ENCODE data around the gene ZHX3.

The ZHX3 gene

DNA sequence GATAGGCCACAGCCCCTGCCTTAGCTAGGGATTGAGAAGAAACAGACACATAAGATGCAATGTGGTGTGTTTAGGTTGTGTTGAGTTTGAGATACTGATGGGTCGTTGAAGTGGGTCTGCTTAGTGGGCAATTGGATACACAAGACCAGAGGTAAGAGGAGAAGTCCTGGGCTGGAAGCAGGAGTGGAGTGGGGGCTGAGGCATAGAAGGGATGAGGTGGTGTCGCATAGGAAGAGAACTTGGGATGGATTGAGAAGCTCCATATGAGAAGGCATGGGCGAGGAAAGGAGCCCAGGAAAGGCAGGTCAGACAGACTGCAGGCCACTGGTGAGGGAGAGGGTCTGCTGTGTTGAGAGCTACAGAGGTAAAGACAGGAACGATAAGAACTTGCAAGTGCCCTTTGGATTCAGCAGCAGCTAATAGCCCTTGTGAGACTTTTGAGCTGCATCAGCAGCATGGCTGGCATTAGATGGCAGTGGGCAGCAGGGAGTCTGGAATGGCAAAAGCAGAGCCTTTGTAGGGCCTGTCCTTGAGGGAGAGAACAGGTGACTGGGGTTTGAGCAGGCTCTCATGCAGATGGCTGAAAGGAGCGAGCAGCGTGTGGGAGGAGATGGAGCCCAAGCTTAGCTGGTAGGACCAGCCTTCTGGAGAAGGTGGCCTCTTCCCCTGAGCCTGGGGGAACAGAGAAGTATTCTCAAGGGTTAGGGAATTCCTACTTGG is 147.0 kb downstream of the ZHX3 start:
- no peak for DNase-seq (ENCODE audit: low spot score)

DNA sequence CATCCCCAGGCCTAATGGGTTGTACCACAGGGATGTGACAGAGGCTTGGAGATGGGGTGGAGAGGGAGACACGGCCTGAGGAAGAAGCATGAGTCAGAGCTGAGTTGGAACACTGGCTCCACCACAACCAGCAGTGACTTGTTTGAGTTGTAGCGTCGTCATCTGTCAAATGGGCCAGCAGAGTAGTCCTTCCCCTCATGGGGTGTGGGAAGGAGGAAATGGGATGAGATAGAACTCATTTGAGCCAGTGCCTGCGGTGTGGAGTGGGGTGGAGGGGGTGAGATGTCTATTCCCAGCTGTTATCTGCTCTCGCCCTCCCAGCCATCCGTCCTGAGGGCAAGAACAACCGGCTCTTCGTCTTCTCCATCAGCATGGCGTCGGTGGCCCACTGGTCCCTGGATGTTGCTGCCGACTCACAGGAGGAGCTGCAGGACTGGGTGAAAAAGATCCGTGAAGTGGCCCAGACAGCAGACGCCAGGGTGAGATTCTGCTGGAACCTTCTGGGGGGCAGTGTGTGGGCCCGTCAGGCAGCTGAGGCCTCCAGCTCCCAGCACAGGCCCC is 147.7 kb downstream of the ZHX3 start:
- peak; percentile 41 for DNase-seq (ENCODE audit: low spot score)

DNA sequence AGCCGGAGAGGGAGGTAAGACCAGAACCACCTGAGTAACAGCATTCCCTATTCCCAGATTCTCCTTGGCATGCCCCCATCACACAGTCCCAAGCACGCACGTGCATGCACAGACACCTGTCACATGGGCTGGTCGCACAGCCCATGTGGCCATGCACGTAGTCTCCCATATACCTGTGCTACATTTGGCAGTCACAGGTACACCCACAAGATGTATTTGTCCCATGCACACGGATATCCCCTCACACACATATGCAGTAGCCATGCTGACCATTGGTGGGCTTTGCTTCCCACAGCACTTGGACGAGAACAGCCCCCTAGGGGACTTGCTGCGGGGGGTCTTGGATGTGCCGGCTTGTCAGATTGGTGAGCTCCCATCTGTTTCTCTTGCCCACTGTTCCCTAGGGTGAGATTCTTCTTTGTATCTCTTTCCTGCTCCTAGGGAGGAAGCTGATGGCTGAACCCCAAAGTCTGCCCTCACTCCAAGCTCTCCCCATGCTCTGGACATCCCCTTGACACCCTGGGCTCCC is 148.3 kb downstream of the ZHX3 start:
- no peak for DNase-seq (ENCODE audit: low spot score)

DNA sequence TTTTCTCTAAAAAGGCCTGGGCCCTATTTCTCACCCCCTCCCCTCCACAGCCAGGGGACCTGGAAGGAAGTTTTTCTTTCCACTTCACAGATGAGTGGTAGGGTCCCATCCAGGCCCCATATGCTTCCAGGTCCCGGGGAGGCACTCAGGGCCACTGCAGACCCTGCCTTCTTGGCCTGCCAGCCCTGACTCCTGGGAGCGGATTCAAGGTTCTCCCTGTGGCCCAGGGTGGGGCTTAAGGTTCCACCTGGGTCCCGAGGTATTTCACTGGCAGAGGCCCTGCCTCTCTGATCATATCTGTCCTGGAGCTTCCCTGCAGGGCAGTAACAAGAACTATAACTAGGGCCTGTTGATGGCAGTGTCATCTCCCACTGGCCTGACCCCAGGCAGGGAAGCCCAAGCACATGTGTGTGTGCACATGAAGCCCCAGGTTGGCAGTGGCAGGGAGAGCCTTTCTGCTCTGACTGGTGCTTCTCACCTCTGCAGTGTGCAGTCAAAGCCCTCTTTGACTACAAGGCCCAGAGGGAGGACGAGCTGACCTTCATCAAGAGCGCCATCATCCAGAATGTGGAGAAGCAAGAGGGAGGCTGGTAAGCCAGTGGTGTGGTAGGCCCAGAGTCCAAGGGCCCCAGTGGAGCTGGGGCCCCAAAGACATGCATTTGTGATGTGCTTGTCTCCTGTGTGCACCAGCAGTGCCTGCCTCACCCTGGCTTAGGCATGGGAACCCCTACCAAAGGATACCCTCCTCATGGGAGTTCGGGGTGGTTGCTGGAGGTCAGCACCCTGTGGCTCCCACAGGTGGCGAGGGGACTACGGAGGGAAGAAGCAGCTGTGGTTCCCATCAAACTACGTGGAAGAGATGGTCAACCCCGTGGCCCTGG is 149.0 kb downstream of the ZHX3 start:
- no peak for DNase-seq (ENCODE audit: low spot score)

DNA sequence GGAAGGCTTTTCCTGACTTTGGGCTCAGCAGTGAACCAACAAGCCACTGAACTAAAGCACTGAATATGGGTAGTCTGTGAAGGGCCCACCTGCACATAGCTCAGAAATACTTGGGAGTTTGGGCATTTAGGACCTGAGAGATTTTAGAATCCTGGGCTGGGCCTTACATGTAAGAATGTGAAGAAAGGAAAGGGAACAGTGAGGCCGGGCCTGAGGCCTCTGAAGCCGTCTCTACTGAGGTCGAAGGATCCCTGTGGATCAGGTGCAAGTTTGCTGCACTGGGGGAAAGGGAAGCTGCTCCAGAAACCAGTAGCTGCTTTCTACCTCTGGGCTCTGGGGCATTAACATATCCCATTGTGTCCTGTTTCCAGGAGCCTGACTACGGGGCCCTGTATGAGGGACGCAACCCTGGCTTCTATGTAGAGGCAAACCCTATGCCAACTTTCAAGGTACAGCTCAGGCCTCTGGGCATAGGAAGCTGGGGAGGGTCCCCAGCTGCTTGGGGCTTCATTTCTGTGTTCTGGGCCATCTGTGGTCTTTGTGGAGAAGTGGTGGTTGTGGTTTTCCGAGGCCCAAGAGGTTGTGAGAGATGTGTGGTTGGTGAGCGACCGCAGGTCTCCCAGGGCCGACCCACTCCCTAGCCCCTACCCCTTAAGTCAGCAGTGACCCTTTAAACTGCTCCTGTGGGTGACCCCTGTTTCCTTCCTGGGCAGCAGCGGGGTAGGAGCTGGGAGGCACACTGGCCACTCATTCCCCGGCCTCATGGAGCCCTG is 149.9 kb downstream of the ZHX3 start:
- no peak for DNase-seq (ENCODE audit: low spot score)

DNA sequence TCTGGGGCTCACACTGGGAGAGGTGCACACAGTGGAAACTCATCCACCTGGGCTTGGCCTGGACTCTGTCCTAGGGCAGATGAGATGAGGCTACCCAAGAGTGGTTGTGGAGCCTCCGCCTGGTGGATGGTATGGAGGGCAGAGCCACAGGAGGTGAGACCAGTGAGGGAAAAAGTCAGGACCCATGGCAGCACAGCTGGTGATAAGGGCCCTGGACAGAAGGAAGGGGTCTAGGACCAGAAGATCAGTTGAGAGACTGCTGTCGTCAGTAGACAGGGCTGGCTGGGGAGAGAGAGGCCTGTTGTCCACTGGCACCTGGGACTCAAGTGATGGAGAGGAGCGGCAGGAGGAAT is 150.4 kb downstream of the ZHX3 start:
- DNase-seq (ENCODE audit: low spot score), result no peak

DNA sequence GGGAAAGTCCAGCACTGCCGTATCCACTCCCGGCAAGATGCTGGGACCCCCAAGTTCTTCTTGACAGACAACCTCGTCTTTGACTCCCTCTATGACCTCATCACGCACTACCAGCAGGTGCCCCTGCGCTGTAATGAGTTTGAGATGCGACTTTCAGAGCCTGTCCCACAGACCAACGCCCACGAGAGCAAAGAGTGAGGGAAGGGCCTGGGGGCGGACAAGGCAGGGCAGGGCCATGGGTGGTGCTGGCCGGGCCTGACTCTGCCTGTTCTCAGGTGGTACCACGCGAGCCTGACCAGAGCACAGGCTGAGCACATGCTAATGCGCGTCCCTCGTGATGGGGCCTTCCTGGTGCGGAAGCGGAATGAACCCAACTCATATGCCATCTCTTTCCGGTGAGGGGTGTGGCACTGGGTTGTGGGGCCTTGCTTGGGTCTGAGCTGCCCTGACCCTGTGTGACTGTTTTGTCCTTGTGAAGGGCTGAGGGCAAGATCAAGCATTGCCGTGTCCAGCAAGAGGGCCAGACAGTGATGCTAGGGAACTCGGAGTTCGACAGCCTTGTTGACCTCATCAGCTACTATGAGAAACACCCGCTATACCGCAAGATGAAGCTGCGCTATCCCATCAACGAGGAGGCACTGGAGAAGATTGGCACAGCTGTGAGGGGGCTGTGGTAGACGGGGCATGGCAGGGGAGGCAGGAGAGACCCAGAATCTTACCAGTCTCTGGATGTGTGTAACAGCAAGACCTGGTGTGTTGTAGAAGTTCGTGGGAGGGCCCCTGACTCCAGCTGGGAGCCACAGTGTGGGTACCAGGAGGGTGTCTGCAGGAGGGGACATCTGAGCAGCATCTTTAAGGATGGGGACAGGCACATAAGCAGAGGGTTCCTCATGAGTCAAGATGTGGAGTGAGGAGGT is 151.1 kb downstream of the ZHX3 start:
- no peak for DNase-seq (ENCODE audit: low spot score)

DNA sequence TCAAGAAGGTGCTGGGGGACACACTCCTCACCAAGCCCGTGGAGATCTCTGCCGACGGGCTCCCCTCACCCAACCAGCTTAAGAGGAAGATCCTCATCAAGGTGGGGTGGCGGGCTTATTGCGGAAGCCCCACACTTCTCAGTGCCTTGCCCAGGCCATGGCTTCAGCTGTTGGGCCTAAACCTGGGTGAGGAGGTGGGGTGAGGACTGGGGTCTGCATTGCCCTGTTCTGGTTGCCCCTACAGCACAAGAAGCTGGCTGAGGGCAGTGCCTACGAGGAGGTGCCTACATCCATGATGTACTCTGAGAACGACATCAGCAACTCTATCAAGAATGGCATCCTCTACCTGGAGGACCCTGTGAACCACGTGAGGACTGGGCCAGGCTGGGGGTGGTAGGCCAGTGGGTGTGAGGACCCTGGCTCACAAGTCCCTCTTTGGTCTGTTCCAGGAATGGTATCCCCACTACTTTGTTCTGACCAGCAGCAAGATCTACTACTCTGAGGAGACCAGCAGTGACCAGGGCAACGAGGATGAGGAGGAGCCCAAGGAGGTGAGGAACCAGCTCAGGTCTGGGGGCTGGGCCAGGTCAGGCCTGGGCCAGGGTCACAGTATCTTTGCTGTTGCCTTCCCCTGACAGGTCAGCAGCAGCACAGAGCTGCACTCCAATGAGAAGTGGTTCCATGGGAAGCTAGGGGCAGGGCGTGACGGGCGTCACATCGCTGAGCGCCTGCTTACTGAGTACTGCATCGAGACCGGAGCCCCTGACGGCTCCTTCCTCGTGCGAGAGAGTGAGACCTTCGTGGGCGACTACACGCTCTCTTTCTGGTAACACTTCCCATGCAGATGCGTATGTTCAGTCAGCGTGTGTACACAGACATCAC is 152.3 kb downstream of the ZHX3 start:
- DNase-seq (ENCODE audit: low spot score), result no peak

DNA sequence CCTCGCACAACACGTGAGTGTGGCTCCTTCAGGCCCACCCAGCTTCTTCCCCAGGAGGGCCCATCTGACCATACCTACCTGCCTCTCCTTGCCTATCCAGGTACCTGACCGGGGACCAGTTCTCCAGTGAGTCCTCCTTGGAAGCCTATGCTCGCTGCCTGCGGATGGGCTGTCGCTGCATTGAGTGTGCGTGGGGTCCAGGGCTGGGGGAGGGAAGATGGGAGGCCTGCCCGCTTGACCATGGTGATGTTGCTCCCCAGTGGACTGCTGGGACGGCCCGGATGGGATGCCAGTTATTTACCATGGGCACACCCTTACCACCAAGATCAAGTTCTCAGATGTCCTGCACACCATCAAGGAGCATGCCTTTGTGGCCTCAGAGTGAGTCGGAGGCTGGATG is 153.7 kb downstream of the ZHX3 start:
- DNase-seq (ENCODE audit: low spot score), result no peak

DNA sequence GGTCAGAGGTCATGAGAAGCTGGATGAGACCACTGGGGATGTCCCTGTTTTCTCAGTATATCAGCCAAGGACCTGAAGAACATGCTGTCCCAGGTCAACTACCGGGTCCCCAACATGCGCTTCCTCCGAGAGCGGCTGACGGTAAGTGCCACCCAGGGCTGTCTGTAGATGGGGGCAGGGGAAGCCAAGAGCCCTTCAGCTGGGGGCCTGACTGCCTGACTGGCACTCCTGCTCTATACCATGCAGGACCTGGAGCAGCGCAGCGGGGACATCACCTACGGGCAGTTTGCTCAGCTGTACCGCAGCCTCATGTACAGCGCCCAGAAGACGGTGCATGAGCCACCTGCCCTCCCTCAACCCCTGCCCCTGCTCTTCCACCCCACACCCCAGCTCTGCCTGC is 155.1 kb downstream of the ZHX3 start:
- no peak for DNase-seq (ENCODE audit: low spot score)

DNA sequence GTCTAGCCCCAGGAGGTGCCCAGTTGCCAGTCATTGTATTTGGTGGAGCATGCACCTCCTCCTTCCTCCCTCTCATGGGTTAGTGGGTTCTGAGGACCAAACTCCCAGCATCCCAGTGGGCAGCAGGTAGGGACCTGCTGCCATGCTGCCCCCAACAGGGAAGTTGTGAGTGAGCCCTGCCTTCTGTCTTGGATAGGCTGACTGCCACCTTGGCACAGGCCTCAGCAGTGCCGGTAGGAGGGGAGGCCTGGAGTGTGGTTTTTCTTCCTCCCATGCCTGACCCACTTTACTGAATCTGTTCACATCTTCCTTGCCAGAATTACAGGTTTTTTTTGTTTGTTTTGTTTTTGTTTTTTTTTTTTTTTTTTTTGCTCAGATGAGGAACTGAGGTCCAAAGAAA is 155.6 kb downstream of the ZHX3 start:
- DNase-seq (ENCODE audit: low spot score), result no peak

DNA sequence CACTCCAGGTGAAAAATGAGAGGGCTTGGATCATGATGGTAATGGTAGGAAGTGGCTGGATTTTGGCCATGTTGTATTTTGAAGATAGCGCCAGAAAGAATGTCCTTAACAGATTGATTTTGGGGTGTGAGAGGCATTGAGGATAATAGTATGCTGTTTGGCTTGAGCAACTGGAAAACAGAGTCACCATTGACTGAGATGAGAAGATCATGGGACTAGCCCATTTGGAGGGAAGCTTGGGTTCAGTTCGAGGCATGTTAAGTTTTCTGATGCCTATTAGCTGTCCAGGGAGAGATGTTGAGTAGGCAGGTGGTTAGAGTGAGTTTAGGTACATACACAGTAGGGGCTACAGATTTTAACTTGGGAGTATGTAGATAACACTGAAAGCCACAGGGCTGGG is 156.8 kb downstream of the ZHX3 start:
- no peak for DNase-seq (ENCODE audit: low spot score)

DNA sequence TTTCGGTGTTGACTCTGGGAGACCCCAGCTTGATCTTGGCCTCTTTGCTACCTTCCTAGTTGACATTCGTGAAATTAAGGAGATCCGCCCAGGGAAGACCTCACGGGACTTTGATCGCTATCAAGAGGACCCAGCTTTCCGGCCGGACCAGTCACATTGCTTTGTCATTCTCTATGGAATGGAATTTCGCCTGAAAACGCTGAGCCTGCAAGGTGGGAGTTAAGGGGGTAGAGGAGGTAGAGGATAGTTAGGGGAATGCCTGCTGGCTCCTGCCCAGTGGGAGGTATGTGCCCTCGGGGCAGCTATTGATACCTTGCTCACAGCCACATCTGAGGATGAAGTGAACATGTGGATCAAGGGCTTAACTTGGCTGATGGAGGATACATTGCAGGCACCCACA is 158.0 kb downstream of the ZHX3 start:
- DNase-seq (ENCODE audit: low spot score), result no peak

DNA sequence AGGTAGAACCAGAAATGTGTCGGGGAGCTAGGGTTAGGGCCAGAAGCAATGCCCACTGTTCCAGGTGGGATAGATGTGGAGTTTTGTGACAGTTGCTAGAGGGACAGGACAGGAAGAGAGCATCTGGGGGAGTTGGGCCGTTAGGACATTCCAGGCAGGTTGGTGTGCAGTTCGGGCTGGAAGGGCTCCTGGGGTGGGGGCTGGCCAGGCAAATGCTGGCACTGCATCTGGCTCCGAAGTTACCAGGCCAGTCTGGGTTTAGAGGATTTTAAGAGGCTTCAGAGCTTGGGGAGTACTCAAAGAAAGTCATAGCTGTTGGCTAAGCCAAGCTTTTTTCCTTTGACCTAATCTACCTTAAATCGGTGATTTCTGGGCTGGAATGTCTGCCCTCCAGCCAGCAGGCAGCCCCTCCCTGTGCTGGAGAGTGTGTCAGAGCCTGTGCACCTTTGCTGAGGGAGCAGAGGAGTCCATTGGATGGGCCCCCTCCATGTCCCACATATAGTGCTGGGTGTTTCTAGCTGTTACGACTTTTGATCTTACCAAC is 159.4 kb downstream of the ZHX3 start:
- no peak for DNase-seq (ENCODE audit: low spot score)

DNA sequence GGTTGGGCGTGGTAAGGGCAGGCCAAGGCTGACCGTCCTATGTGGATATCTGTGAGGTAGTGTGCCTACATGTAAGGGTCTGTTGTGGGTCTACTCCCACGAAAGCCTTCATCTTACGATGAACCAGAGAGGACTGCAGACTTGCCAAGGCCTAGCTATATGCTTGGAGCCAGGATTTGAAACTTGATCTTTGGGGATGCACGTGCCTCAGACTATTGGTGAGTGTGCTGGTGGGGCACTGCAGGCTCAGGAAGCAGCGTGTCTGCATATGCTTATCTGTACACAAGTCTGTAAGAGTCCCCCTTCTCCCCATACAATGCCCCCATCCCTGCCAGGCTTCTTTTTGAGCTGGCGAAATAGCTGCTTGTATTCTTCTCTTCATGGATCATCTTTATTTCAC is 162.3 kb downstream of the ZHX3 start:
- no peak for DNase-seq (ENCODE audit: low spot score)

DNA sequence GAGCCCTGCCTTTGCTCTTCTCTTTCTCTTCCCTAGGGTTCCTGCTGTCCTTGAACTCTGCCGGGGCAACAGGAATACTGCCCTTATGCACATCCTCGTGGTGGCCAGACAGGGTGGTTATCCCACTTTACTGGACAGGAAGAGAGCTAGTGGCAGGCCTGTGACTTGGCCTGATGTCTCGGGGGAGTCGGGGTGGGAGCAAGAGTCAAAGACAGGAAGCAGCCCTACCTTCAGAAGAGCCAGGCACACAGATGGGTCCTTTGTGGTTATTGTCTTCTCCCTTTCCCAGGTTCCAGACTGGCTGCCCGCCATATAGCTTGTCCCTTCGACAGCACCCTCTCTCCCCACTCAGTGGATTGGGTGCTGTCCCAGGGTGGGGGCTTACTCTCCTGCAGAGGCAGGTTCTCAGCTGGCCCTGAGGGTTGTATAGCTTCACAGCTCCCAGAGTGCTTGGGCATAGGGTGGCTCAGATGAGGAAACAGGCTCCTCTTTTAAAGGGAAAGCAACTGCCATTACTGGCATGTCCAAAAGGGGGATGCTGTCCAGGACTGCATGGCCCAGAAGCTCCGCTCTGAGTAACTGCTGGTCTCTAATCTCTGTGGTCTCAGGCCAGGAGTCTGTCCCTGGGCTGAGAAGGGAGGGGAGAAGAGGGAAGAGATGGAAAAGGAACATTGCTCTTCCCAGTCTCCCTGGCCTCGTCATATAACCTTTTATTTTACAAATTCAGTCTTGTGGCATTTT is 162.9 kb downstream of the ZHX3 start:
- no peak for DNase-seq (ENCODE audit: low spot score)

DNA sequence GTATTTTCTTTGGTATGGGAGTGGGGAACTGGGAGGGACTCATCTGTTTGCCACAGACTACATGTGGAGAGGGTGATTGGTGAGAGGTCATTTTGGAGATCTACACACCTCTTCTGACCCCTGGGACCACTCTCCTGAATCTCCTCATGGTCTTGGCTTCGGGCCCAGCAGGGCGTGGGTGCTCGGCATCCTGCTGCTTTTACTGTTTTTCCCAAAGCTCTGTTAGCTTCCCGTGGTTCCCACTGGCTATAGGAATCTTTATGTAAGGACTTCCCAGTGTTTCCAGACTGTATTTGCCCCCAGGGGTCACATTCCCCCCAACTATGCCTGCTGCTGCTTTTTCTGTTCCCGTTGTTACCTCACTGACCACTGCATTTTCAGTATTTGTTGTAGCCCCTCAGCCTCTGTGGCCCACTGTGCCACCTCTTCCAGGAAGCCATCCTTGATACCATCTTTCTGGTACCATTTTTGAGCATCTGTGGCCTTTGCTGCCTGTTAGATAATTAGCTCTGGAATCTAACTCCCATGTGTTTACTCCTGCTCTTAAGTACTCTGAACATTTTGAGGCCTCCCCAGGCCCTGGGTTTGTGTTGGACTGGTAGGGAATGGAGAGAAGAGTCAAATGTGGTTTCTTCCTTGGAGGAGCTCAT is 165.3 kb downstream of the ZHX3 start:
- DNase-seq (ENCODE audit: low spot score), result no peak

DNA sequence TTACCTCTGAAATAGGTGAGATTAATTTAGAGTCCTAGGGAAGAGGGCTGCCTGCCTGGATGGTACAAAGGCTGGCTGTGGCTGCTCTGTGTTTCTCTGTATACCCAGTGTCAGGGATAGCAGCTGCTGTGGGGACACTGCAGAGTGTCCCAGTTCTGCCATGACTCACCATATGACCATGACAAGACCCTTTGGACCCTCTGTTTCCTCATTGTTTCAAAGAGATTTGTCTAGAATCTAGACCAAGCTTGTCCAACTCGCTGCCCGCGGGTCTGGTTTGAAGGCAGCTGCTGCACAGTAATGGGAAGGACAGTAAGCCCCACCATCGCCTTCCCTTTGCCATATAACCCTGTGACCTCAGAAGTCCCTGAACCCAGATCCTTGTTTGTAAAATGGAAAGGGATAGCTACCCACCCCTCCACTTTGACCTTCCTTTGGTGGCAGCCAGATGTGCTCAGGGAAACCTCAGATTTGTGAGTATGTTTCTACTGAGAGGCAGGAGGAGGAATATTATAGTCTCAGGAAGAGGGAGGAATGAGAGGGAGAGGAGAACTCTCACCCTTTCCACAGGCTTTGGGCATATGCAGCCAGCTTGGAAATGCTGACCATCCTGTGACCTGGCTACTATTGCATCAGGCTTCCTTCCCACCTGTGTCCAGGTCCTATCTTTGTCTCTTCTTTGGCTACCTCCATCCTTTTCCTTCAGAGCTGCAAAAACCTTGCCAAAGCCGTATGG is 166.2 kb downstream of the ZHX3 start:
- no peak for DNase-seq (ENCODE audit: low spot score)
